Left cardiac atrium (tissue), 4 donors: ENCODE data around the gene SULT4A1. TPM values are rescaled to one million over a fixed set of nuclear protein-coding genes. Genes with fewer than 3 reads are reported as not detected.

Experiments
- ATAC-seq, 2 donors: fragments of 200-7000 bp; cut with Tn5 transposase; one replicate each; pipeline ENCODE4 v1.9.1; 2020; ENCODE audit warnings: mild to moderate bottlenecking in 2 of 2, moderate library complexity in 2 of 2
- DNase-seq: peaks from one replicate; pipeline ENCODE4 v3.0.0-alpha.2; 2020
- intact Hi-C, 2 donors: fragments of 100-400 bp; cut with DNase I; formaldehyde crosslinking; loops; one replicate each; pipeline versions ENCODE4 v1.14.1 to v1.15.1; 2022 to 2023
- total RNA-seq, 2 donors: library from RNA; stranded (reverse); fragmentation: NEBNext Ultra II Directional; extraction: Animal tissue kit (Norgen Biotek cat#: 25700); gene quantifications; one replicate each; pipeline ENCODE4 v1.2.1, GENCODE V29; 2021
- donor health status: DM: no; HTN: yes; CAD: no.
- donor health status: DM: no; HTN: yes; CAD: no; lungs with severe emphysema.
- donor health status: DM: yes; HTN: yes; CAD: no.
- donor health status: Dilated cardiomyopathy.

The SULT4A1 gene
- total RNA-seq, 2 donors from 2014 or later: 0.29 to 0.63 TPM

DNA sequence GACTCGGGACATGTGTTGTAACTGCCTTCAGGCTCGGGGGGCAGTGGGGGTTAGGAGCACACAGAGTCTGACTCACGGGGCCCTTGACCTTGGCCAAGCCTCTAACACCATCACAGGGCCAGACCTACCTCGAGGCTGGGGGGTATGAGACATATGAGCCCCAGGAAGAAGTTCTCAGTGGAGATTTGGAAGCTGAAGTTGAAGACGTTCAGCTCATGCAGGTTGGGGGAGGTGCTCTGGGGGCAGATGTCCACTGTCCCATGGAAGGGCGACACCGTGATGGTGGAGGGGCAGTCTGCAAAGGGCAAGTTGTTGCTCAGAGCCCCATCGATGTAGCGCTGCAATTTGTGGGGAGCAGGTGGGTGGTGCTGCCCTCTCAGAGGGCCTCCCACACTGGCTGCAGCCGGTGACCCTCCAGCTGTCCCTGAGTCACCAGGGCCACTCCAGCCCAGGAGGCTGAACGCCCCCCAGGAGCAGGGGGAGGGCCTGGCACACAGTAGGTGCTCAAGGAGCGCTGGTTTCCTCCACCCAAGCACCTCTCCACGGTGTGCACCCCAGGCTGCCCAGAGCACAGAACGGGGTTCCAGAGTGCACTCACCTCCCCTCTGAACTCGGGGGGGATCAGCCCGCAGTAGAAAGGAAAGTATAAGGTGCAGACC is 27.0 kb upstream of the SULT4A1 start:
- no peak for ATAC-seq
- no peak for DNase-seq
- intact Hi-C loops: loop anchor here in 1 of 2 donors (10.0 kb wide), 1 partner anchor 505 kb away; no protein-coding TSS in a partner anchor

DNA sequence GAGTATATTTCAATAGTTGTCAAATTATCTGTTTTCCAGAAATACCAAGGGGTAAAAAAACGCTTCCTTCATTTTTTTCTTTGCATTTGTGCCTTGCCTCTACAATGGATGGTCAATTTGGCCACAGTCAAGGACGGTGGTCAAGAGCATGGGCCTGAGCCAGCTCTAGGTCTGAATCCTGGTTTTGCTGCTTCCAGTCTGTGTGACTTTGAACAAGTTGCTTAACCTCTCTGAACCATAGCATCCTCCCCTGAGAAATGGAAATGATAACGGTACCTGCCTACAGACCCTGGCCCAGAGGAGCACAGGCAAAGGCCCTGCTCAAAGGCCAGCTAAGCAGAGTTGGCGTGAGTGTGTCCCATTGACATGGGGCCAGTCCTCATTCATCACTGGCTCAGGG is 26.4 kb upstream of the SULT4A1 start:
- no peak for ATAC-seq
- DNase-seq: no peak
- intact Hi-C loops: loop anchor here in 1 of 2 donors (10.0 kb wide), 1 partner anchor 504 kb away; no protein-coding TSS in a partner anchor

GRCh38 chr22:43887391-43887790 is 25.1 kb upstream of the SULT4A1 start:
- DNase-seq: no peak
- ATAC-seq: no peak

GRCh38 chr22:43886231-43886630 is 23.9 kb upstream of the SULT4A1 start:
- no peak for ATAC-seq
- DNase-seq: no peak
- intact Hi-C loops: loop anchor here in 1 of 2 donors (10.0 kb wide), 1 partner anchor 501 kb away; no protein-coding TSS in a partner anchor

More at GRCh38 chr22:43887391-43887790, 25.1 kb upstream of the SULT4A1 start:
- intact Hi-C loops: loop anchor here in 1 of 2 donors (10.0 kb wide), 1 partner anchor 503 kb away; no protein-coding TSS in a partner anchor

DNA sequence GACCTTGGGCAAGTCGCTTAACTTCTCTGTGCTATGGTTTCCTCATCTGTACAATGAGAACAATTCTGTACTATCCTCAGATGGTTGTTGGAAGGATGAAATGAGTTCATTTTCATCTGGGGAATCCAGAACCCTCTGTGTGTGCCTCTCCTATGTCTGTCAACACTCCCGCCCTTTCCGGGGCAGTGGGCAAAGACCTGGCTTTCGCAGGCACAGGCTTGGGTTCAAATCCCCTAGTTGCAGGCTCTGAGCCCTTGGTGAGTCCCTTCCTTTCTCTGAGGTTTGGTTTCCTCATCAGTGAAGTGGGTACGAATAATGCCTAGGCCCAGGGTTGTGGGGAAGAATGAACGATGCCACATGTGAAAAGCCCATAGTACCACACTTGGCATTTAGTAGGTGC is 23.5 kb upstream of the SULT4A1 start:
- DNase-seq: no peak
- intact Hi-C loops: loop anchor here in 1 of 2 donors (10.0 kb wide), 1 partner anchor 501 kb away; no protein-coding TSS in a partner anchor
- no peak for ATAC-seq

DNA sequence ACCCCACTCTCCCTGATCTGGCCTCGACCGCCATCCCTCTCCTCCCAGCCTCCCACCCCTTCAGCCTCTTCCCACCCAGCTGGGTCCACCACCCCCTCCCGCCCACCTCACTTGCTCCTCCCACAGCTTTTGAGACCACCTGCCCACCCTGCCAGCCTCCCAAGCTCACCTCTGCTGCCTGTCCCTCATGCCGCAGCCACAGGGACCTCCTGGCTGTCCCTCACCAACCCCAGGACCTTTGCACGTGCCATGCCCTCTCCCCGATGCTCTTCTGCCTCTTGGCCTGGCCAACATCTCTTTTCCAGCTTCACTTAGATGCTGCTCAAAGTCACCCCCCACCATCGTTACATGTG is 23.0 kb upstream of the SULT4A1 start:
- DNase-seq: no peak
- ATAC-seq: no peak
- intact Hi-C loops: loop anchor here in 1 of 2 donors (10.0 kb wide), 1 partner anchor 500 kb away; no protein-coding TSS in a partner anchor

GRCh38 chr22:43884600-43885318 is 22.4 kb upstream of the SULT4A1 start:
- intact Hi-C loops: loop anchor here in 1 of 2 donors (10.0 kb wide), 1 partner anchor 500 kb away; no protein-coding TSS in a partner anchor
- peak; percentile 71 for DNase-seq
- peak; percentile 48 to 54 for ATAC-seq

DNA sequence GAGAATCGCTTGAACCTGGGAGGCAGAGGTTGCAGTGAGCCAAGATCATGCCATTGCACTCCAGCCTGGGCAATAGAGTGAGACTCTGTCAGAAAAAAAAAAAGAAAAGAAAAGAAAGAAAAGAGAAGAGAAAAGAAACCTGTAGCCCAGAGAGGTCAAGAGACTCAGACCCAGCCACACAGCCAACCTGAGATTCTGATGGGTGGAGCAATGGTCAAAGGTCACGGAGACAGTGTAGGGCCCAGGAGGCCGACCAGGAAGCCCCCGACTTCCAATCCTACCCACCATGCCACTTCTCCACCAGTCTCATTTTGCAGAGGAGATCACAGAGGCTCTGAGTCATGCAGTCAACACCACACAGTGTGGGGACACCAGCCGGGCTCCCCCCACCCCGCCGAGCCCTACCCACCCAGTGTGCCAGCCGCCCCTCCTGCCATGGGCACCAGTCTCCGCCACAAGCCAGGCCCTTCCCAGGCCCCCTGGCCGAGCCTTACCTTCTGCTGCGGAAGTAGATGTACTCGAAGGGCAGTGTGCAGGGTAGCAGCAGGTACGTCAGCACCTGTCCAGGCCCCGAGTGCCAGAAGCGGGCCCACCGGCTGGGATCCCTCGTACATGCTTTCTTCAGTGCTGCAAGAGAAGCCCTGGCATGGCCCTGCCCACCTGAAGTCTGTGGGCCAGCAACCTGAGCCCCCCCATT is 21.6 kb upstream of the SULT4A1 start:
- no peak for DNase-seq
- intact Hi-C loops: loop anchor here in 1 of 2 donors (10.0 kb wide), 1 partner anchor 499 kb away; no protein-coding TSS in a partner anchor
- ATAC-seq: no peak

- intact Hi-C loops: loop anchor here in 1 of 2 donors (10.0 kb wide), 1 partner anchor 498 kb away; no protein-coding TSS in a partner anchor
- ATAC-seq: peak; percentile 31 to 32
- no peak for DNase-seq
These were observed 20.8 kb upstream of the SULT4A1 start for GRCh38 chr22:43883012-43883661.

GRCh38 chr22:43882122-43882767 is 19.9 kb upstream of the SULT4A1 start:
- no peak for DNase-seq
- intact Hi-C loops: loop anchor here in 1 of 2 donors (10.0 kb wide), 1 partner anchor 497 kb away; no protein-coding TSS in a partner anchor
- ATAC-seq: no peak

DNA sequence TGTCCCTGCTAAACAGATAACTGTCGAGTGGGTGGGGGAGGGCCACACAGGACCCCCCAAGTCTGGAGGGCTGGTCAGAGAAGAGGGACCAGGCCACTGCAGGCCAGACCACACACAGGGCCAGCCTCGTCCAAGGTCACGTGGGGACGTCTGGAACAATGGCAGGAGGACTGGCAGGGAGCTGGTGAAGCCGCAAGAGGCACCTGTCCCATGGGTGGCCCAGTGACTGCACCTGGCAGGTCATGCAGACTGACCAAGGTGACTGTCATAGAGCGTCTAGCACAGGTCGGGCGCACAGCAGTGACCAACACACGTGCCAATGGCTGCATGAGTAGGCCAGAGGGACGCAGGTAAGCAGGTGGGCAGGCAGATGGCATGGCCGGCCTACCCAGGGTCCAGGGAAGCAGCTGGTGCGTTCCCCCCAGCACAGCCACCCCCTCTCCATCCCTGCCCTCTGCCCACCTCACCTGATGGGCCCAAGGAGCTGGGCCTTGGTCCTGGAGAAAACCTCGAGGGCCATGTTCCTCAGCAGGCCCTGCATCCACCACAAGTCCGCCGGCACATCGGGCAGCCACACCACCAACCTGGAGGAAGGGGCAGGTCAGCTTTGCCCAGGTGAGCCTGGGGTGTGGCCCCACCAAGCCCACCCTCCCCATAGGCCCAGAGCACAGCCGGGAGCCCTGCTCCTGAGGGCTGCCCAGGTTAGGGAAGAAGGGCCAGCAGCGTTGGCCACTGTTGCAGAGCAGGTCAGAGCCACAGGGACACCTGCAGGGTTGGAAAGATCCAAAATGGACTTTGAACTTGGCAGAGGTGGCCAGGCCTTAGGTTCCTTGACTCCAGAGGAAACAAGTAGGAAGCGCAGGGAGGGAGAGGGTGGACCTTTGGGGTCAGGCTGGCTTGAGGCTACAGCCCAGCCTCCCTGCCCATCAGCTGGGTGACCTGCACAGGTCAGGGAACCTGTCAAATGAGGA is 19.1 kb upstream of the SULT4A1 start:
- intact Hi-C loops: loop anchor here in 1 of 2 donors (10.0 kb wide), 1 partner anchor 497 kb away; no protein-coding TSS in a partner anchor
- ATAC-seq (no peak), DNase-seq (no peak)

GRCh38 chr22:43880541-43880991 is 18.3 kb upstream of the SULT4A1 start:
- ATAC-seq: no peak
- DNase-seq: no peak
- intact Hi-C loops: loop anchor here in 1 of 2 donors (10.0 kb wide), 1 partner anchor 496 kb away; no protein-coding TSS in a partner anchor

DNA sequence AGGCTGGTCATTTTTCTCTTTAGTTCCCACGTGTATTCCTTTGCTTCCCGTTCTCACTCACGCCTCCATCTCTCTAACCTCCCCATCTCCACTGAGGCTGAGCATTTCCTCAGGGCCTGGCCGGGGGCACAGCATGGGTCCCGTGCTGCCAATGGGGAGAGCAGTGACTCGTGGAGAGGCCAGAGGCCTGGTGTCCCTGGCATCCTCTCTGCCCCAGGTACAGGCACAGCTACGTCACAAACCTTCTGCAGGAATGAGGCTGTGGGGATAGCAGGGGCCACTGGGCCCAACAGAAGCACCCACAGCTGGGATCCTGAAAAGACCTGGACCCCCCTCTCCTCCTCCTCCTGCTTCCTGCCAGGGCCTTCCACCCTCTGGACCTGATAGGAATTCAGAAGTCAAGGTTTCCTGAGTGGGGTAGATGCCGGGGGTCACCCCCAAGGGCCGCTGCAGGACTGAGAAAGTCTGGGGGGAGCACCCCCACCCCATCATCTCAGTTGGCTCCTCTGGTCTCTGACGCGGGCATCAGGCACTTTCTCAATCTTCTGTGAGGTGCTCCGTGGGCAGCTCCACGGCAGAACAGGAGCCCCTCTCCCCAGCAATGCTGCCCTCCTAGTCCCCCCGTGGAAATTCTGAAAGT is 17.7 kb upstream of the SULT4A1 start:
- intact Hi-C loops: loop anchor here in 1 of 2 donors (10.0 kb wide), 1 partner anchor 495 kb away; no protein-coding TSS in a partner anchor

DNA sequence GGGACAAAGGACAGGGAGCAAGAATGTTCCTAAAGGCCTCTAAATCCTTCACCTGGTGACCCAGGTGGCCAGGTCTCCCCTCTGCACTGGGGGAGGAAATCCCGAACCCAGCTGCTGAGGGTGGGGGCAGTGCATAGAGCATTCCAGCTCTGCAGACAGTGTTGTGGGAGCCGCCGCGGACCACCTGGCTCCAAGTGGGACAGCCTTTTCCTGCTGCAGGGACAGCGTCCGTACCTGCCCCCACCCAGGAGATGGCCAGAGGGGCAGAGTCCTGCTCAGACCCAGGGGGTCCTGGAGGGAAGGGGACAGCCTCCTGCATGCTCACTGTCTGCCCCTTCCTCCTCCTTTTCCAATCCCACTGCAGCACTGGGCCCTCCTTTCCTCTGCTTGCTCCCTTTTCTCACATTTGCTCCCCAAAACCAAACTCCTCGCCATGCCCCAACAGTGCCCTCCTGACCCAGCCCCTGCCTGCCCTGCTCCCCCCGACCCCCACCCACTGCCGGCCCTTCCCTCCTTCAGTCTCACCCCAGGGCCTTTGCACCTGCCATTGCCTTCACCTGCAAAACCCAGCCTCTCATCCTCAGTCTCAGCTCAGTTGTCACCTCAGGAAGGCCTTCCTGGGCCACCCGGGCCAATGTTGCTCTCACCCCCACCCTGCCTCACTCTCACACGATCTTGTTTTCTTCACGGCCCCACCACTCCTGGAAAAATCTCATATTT is 16.7 kb upstream of the SULT4A1 start:
- intact Hi-C loops: no loop called here
- DNase-seq (no peak), ATAC-seq (no peak)

More for the DNA sequence above, 17.7 kb upstream of the SULT4A1 start:
- DNase-seq (no peak), ATAC-seq (no peak)

DNA sequence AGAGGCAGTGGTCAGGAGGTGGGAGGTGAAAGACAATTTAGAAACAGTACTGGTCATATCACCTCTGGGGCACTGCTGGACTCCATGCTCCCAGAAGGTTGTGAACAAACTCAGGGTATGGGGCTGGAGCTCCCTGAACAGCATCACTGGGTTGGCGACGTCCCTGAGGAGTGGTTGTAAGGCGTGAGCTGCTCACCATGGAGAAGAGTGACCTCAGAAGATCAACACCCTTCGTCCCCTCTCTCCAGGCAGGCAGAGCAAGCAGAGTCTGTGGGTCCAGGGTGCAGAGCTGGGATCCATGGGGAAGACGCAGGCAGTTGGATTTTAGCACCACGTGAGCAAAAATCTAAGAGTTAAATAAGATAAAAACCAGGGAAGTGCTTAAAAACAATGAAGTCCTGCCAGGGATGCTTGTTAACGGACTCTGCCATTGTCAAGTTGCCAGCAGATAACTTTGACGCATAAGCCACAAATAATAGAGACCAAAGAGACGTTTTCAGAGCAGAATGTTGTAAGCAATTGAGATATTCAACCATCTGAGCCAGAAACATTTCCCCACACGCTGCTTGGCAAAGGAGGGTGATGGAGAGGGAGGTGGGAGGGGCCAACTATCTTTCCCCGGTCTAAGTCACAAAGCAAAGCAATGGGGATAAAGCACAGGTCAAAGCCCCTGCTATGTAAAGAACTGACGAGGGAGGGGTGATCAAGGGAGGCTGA is 15.9 kb upstream of the SULT4A1 start:
- intact Hi-C loops: no loop called here
- DNase-seq (no peak), ATAC-seq (no peak)
